Duodenal mucosa (tissue), 2 donors: ENCODE results near the gene ARL15.

ENCODE experiments used
- H3K27ac ChIP-seq: one replicate; pipeline ENCODE4 v1.7.0; 2013; ENCODE audit warnings: low read depth, low read length
- H3K27me3 ChIP-seq, 2 donors: one replicate each; pipeline ENCODE4 v1.7.0; 2013; ENCODE audit warnings: low read length in 2 of 2, control low read depth in 1 of 2; ENCODE audit not compliant: insufficient read depth in 2 of 2, control insufficient read depth in 1 of 2
- H3K36me3 ChIP-seq, 2 donors: one replicate each; pipeline ENCODE4 v1.7.0; 2013; ENCODE audit warnings: low read length in 2 of 2, control low read depth in 1 of 2; ENCODE audit not compliant: insufficient read depth in 2 of 2, control insufficient read depth in 1 of 2
- H3K4me1 ChIP-seq, 2 donors: one replicate each; pipeline ENCODE4 v1.7.0; 2013; ENCODE audit warnings: low read length in 2 of 2, control low read depth in 1 of 2; ENCODE audit not compliant: insufficient read depth in 2 of 2, control insufficient read depth in 1 of 2
- H3K4me3 ChIP-seq, 2 donors: one replicate each; pipeline ENCODE4 v1.7.0; 2013; ENCODE audit warnings: low read length in 2 of 2, low read depth in 1 of 2
- H3K9ac ChIP-seq, 2 donors: one replicate each; pipeline ENCODE4 v1.7.0; 2013; ENCODE audit warnings: low read length in 2 of 2, low read depth in 1 of 2
- H3K9me3 ChIP-seq, 2 donors: one replicate each; pipeline ENCODE4 v1.7.0; 2013; ENCODE audit warnings: low read length in 2 of 2, control low read depth in 1 of 2; ENCODE audit not compliant: control insufficient read depth in 1 of 2

Gene ARL15

GRCh38 chr5:53926026-53926425 lies 384.3 kb downstream of the ARL15 start:
- Histone ChIP-seq H3K27ac (no peak overlapping the region), H3K27me3 (no peaks in the 10 kb centered on the region), H3K36me3 (no peaks in the 10 kb centered on the region), H3K4me1 (no peaks in the 10 kb centered on the region), H3K4me3 (no peak overlapping the region), H3K9me3 (no peaks in the 10 kb centered on the region), H3K9ac (no peak overlapping the region)

- Histone ChIP-seq H3K36me3 (no peaks in the 10 kb centered on the region), H3K27ac (no peak overlapping the region), H3K9ac (no peak overlapping the region), H3K4me3 (no peak overlapping the region), H3K4me1 (no peaks in the 10 kb centered on the region), H3K9me3 (no peaks in the 10 kb centered on the region), H3K27me3 (no peaks in the 10 kb centered on the region)
Measured at GRCh38 chr5:53924392-53924791, 386.0 kb downstream of the ARL15 start.

- no peaks in the 10 kb centered on the region for H3K27me3 ChIP-seq
- H3K4me3 ChIP-seq = no peak overlapping the region
- H3K4me1 ChIP-seq = no peaks in the 10 kb centered on the region
- no peak overlapping the region for H3K9ac ChIP-seq
- no peak overlapping the region for H3K27ac ChIP-seq
- H3K36me3 ChIP-seq = no peaks in the 10 kb centered on the region
- H3K9me3 ChIP-seq = no peaks in the 10 kb centered on the region
Measured at GRCh38 chr5:53923961-53924360, 386.4 kb downstream of the ARL15 start.

GRCh38 chr5:53922508-53923498 lies 387.6 kb downstream of the ARL15 start:
- Histone ChIP-seq H3K36me3 (no peaks in the 10 kb centered on the region), H3K9me3 (no peaks in the 10 kb centered on the region), H3K27me3 (no peaks in the 10 kb centered on the region), H3K9ac (no peak overlapping the region), H3K4me1 (no peaks in the 10 kb centered on the region), H3K27ac (no peak overlapping the region), H3K4me3 (no peak overlapping the region)

- Histone ChIP-seq H3K36me3 (no peaks in the 10 kb centered on the region), H3K4me1 (no peaks in the 10 kb centered on the region), H3K27me3 (no peaks in the 10 kb centered on the region), H3K27ac (no peak overlapping the region), H3K4me3 (no peak overlapping the region), H3K9ac (no peak overlapping the region), H3K9me3 (no peaks in the 10 kb centered on the region)
Measured at GRCh38 chr5:53917826-53918225, 392.5 kb downstream of the ARL15 start.

- H3K27me3 ChIP-seq = no peaks in the 10 kb centered on the region
- no peak overlapping the region for H3K4me3 ChIP-seq
- no peaks in the 10 kb centered on the region for H3K4me1 ChIP-seq
- H3K9me3 ChIP-seq = no peaks in the 10 kb centered on the region
- no peaks in the 10 kb centered on the region for H3K36me3 ChIP-seq
- H3K27ac ChIP-seq = no peak overlapping the region
- H3K9ac ChIP-seq = no peak overlapping the region
Measured at GRCh38 chr5:53917095-53917494, 393.3 kb downstream of the ARL15 start.

GRCh38 chr5:53915120-53915519 lies 395.3 kb downstream of the ARL15 start:
- no peaks in the 10 kb centered on the region for H3K4me1 ChIP-seq
- H3K9me3 ChIP-seq = no peaks in the 10 kb centered on the region
- H3K27me3 ChIP-seq = no peaks in the 10 kb centered on the region
- H3K4me3 ChIP-seq = no peak overlapping the region
- H3K36me3 ChIP-seq = no peaks in the 10 kb centered on the region
- H3K27ac ChIP-seq = no peak overlapping the region
- H3K9ac ChIP-seq = no peak overlapping the region

GRCh38 chr5:53913941-53914340 lies 396.4 kb downstream of the ARL15 start:
- Histone ChIP-seq H3K27ac (no peak overlapping the region), H3K4me3 (no peak overlapping the region), H3K36me3 (no peaks in the 10 kb centered on the region), H3K27me3 (no peaks in the 10 kb centered on the region), H3K9ac (no peak overlapping the region), H3K9me3 (no peaks in the 10 kb centered on the region), H3K4me1 (no peaks in the 10 kb centered on the region)

GRCh38 chr5:53908757-53909156 lies 401.6 kb downstream of the ARL15 start:
- Histone ChIP-seq H3K9me3 (no peaks in the 10 kb centered on the region), H3K36me3 (no peaks in the 10 kb centered on the region), H3K27ac (no peak overlapping the region), H3K9ac (no peak overlapping the region), H3K27me3 (no peaks in the 10 kb centered on the region), H3K4me1 (no peaks in the 10 kb centered on the region), H3K4me3 (no peak overlapping the region)

GRCh38 chr5:53907827-53908226 lies 402.5 kb downstream of the ARL15 start:
- Histone ChIP-seq H3K36me3 (no peaks in the 10 kb centered on the region), H3K27me3 (no peaks in the 10 kb centered on the region), H3K9me3 (no peaks in the 10 kb centered on the region), H3K27ac (no peak overlapping the region), H3K9ac (no peak overlapping the region), H3K4me1 (no peaks in the 10 kb centered on the region), H3K4me3 (no peak overlapping the region)
